HG02623 (cell line): ENCODE measurements around the gene ZNF736.
A peak's percentile ranks its signal among the peaks of the same experiment; 100 is the strongest.
"Not testable (repeated sequence)": the region's sequence is repeated elsewhere in the genome, so short reads cannot be mapped to it uniquely, and the experiment has no call there.

Experiments used
- ATAC-seq: cut with Tn5 transposase; IDR thresholded peaks from one replicate; pipeline ENCODE4 v1.9.1; 2021; ENCODE audit warnings: moderate library complexity; ENCODE audit not compliant: unreplicated experiment

ZNF736 gene

DNA sequence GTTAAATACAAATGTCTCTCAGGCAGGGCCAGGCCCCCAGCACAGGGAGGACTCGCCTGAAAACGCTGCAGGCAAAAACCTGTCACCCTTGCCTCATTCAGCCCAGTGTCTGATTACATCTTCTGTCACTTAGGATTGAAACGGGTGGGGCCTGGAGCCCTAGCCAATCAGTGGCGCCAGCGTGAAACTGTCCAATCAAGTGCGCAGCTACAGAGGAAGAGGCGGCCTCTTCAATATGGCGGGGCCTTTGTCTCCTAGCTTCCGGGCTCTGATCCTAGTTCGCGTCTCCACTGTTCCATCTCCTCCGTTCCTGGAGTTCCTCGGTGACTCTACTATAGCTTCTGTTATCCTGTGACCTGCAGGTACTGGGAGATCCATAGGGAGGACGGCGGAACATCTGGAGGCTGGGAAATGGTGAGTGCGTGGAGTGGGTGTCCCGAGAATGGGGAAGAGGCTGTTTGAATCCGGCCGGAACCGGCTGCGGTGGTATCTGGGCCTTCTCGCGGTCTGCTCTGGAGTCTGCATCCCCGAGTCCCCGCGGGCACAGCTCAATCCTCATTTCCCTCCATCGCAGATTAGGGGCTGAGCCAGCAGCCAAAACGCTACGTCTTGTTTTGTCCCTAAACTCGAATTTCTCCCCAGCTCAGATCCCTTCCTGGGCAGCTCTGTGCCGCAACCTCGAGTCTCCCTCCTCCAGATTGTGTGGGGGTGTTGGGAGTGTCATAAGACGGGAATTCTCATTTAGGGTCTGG, at the start of gene ZNF736:
ZNF736 (plus strand) TSS at position 222 of the 752 bp plus-strand sequence; CDS start at position 412, 190 bp downstream.
- ATAC-seq, result peak; percentile 100

DNA sequence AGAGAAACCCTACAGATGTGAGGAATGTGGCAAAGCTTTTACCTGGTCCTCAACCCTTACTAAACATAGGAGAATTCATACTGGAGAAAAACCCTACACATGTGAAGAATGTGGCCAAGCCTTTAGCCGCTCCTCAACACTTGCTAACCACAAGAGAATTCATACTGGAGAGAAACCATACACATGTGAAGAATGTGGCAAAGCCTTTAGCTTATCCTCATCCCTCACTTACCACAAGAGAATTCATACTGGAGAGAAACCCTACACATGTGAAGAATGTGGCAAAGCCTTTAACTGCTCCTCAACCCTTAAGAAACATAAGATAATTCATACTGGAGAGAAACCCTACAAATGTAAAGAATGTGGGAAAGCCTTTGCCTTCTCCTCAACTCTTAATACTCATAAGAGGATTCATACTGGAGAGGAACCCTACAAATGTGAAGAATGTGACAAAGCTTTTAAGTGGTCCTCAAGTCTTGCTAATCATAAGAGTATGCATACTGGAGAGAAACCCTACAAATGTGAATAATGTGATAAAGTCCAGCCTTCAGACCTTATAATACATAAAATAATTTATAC, 47.3 kb upstream of the ZNF736 start:
- ATAC-seq, result no peak

- ATAC-seq, result no peak
Observed at GRCh38 chr7:64277630-64278029, 36.1 kb upstream of the ZNF736 start.

GRCh38 chr7:64294701-64295420, 18.9 kb upstream of the ZNF736 start:
- no peak for ATAC-seq

DNA sequence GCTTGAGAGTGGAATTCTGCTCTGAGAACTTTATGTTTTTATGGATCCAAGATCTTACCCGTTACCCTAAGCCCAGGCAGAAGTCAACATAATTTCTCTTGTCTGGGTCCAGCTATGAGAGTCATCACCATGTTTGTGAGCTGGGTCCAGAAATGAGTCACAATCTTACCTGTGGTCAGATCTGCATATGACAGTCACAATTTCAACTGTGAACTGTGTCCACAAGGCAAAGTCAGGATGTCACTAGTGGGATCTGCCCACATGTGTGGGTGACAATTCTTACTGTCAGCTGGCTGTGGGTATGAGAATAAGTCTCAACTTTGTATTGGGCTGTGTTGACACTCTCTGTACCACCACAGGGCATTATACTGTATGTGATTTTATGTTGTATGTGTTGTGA, 16.3 kb upstream of the ZNF736 start:
- not testable (repeated sequence) for ATAC-seq

GRCh38 chr7:64300641-64301405, 12.9 kb upstream of the ZNF736 start:
- no peak for ATAC-seq

DNA sequence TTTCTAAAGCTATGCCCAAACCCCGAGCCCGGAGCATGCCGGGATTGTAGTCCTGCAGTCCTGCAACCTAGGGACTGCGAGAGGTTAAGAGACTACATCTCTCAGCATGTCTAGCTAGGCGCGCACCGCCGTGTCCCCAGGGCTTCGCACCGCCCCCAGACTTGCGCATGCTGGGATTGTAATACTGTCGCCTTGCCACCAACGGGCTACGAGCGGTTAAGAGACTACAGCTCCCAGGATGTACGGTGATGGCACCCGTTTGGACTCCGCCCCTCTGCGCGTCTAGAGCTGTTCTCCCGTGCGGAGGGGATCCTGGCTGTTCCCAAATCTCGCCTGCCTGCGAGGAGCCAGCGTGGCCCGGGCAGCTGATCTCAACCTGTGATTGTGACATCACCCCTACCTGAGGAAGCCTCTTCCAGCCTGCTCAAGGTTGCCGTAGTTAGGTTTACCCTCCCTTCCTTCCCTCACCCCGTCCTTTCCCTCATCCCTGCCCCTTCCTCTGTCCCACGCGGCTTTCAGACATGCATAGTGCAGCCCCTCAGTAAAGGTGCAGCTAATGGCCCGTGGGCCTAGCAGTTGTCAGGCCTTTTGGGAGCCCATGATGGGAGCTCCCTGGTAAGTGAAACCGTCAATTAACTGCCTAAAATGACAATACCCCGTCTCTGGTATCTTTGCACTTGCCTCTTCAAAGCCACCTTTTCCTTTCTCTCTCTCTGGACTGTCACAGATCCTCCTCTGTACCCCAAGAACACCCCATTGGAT, 6.3 kb upstream of the ZNF736 start:
- ATAC-seq, result peak; percentile 99

GRCh38 chr7:64308016-64308270, 5.8 kb upstream of the ZNF736 start:
- no peak for ATAC-seq

GRCh38 chr7:64310426-64310825, 3.3 kb upstream of the ZNF736 start:
- ATAC-seq, result no peak

DNA sequence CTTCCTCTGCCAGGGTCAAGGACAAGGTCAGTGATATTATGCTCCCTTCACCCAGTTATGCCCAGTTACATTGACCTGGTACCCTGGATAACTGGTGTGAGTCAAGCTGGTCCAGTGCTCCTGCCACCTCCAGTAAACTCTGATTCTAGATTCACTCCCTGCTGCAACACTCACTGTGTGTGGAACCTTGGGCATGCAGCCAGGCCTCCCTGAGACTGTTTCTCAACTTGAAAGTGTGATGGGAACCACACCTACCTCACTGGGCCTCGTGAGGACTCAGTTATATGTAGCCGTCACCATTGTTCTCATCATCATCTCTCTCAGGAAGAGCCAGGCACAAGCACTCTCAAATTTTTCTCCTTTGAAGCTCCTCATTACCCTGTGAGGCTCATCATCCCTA, 935 bp upstream of the ZNF736 start:
- ATAC-seq, result no peak

DNA sequence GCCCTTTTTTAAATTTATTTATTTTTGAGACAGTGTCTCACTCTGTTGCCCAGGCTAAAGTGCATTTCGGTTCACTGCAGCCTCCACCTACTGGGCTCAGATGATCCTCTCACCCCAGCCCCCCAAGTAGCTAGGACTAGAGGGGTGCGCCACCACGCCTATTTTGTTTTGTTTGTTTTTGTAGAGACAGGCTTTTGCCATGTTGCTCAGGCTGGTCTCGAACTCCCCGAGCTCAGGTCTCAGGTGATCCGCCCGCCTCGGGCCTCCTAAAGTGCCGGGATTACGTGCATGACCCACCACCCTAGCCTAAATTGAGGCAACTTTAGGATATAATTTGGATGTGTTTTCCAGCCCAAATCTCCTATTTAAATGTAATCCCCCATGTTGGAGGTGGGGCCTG, 805 bp downstream of the ZNF736 start:
- no peak for ATAC-seq

GRCh38 chr7:64316031-64316742, 2.4 kb downstream of the ZNF736 start:
- not testable (repeated sequence) for ATAC-seq

GRCh38 chr7:64320547-64321513, 7.1 kb downstream of the ZNF736 start:
- ATAC-seq, result no peak

- ATAC-seq, result not testable (repeated sequence)
Observed at GRCh38 chr7:64324166-64324565, 10.4 kb downstream of the ZNF736 start.

DNA sequence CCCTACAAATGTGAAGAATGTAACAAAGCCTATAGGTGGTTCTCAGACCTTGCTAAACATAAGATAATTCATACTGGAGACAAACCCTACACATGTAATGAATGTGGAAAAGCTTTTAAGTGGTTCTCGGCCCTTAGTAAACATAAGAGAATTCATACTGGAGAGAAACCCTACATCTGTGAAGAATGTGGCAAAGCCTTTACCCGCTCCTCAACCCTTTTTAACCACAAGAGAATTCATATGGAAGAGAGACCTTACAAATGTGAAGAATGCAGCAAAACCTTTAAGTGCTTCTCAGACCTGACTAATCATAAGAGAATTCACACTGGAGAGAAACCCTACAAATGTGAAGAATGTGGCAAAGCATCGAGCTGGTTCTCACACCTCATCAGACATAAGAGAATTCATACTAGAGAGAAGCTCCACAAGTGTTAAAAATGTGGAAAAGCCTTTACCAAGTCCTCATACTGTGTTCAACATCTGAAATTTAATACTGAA, 35.0 kb downstream of the ZNF736 start:
- not testable (repeated sequence) for ATAC-seq

GRCh38 chr7:64359543-64359942, 45.8 kb downstream of the ZNF736 start:
- ATAC-seq, result no peak

- ATAC-seq, result no peak
Observed at GRCh38 chr7:64371116-64371515, 57.4 kb downstream of the ZNF736 start.

DNA sequence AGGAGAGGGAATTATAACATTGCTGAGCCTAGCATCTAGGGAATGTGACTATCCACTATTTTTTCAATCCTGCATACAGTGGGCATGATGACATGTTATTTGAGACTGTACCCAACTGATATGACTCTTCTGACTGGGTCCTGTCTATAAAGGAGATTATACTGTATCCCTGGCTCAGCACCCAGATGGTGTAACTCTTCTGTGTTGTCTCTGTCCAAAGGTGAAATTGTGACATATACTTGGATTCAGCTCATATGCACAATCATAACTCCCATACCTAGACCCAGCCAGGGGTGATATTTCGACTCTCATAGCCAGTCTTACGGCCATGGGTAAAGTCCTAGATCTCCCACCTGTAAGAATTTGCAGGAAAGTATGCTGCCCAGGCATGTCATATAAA, 59.3 kb downstream of the ZNF736 start:
- no peak for ATAC-seq

- no peak for ATAC-seq
Observed at GRCh38 chr7:64400401-64400800, 86.6 kb downstream of the ZNF736 start.
